EL (cell line): Measurements from ENCODE around the gene MAP3K7.

ENCODE experiments used
- DNase-seq: peaks from one replicate; pipeline ENCODE4 v3.0.0-alpha.2; 2016

MAP3K7 gene

GRCh38 chr6:90586836-90587638 is at the start of gene MAP3K7:
Gene MAP3K7 (minus strand): TSS chr6:90587072. CDS start chr6:90586883, 189 bp downstream.
- peak; percentile 98 for DNase-seq

- DNase-seq: no peak
Observed at GRCh38 chr6:90631046-90631445, 44.2 kb upstream of the MAP3K7 start.

- DNase-seq: no peak
Observed at GRCh38 chr6:90621581-90621980, 34.7 kb upstream of the MAP3K7 start.

GRCh38 chr6:90619221-90619620 is 32.3 kb upstream of the MAP3K7 start:
- no peak for DNase-seq

- DNase-seq: no peak
Observed at GRCh38 chr6:90612313-90612680, 25.4 kb upstream of the MAP3K7 start.

- DNase-seq: no peak
Observed at GRCh38 chr6:90611543-90612312, 24.9 kb upstream of the MAP3K7 start.

- DNase-seq: peak; percentile 25
Observed at GRCh38 chr6:90610751-90611542, 24.1 kb upstream of the MAP3K7 start.

- peak; percentile 6 for DNase-seq
Observed at GRCh38 chr6:90610301-90610750, 23.5 kb upstream of the MAP3K7 start.

- DNase-seq: no peak
Observed at GRCh38 chr6:90605749-90606340, 19.0 kb upstream of the MAP3K7 start.

GRCh38 chr6:90604546-90604945 is 17.7 kb upstream of the MAP3K7 start:
- DNase-seq: no peak

GRCh38 chr6:90599151-90599550 is 12.3 kb upstream of the MAP3K7 start:
- DNase-seq: no peak

- DNase-seq: no peak
Observed at GRCh38 chr6:90598192-90598951, 11.5 kb upstream of the MAP3K7 start.

GRCh38 chr6:90596967-90597539 is 10.2 kb upstream of the MAP3K7 start:
- no peak for DNase-seq

GRCh38 chr6:90595854-90596253 is 9.0 kb upstream of the MAP3K7 start:
- no peak for DNase-seq

- DNase-seq: no peak
Observed at GRCh38 chr6:90586546-90586835, 381 bp downstream of the MAP3K7 start.

GRCh38 chr6:90584636-90585255 is 2.1 kb downstream of the MAP3K7 start:
- peak; percentile 23 for DNase-seq

GRCh38 chr6:90583836-90584481 is 2.9 kb downstream of the MAP3K7 start:
- DNase-seq: no peak

GRCh38 chr6:90583179-90583835 is 3.6 kb downstream of the MAP3K7 start:
- DNase-seq: no peak

- no peak for DNase-seq
Observed at GRCh38 chr6:90581146-90581545, 5.7 kb downstream of the MAP3K7 start.

GRCh38 chr6:90578894-90579549 is 7.8 kb downstream of the MAP3K7 start:
- no peak for DNase-seq
